ENCODE results near the gene PRSS12.

PRSS12 gene

DNA sequence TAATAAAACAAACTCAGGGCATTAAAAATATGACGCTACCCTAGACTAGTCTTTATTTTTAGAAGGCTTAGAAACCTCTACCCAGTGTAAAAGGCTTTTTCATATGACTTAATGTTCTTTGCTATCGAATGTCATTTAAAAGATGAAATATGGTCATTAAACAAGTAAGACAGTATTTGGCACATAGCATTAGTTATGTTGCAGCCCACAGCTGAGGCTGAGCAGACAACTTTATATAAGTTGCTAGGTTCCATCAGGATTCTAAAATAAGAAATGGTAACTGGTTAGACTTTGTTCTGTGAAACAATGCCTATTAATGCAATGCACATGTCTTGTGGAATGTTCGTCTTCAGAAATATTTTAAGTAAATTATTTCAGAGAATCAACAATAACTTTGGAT lies 10.4 kb upstream of the PRSS12 start:
- TF ChIP-seq, protein P1, sequence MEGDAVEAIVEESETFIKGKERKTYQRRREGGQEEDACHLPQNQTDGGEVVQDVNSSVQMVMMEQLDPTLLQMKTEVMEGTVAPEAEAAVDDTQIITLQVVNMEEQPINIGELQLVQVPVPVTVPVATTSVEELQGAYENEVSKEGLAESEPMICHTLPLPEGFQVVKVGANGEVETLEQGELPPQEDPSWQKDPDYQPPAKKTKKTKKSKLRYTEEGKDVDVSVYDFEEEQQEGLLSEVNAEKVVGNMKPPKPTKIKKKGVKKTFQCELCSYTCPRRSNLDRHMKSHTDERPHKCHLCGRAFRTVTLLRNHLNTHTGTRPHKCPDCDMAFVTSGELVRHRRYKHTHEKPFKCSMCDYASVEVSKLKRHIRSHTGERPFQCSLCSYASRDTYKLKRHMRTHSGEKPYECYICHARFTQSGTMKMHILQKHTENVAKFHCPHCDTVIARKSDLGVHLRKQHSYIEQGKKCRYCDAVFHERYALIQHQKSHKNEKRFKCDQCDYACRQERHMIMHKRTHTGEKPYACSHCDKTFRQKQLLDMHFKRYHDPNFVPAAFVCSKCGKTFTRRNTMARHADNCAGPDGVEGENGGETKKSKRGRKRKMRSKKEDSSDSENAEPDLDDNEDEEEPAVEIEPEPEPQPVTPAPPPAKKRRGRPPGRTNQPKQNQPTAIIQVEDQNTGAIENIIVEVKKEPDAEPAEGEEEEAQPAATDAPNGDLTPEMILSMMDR (IDR thresholded peaks at IDR 0.05; ENCODE audit: insufficient read depth, low read length, missing control alignments) = no peak
- POLR2A ChIA-PET = no interaction called here
- DNase-seq (ENCODE audit: low read depth, low spot score) = no peak
- CTCF ChIA-PET = interaction anchor here (10.1 kb wide), 1 partner anchor 9 kb away, joined by 135 read pairs; the partner anchor contains the start of gene PRSS12
- H3K4me3 ChIP-seq (ENCODE audit: low read depth, low read length) = no peak overlapping the region

GRCh38 chr4:118361192-118361591 lies 8.4 kb upstream of the PRSS12 start:
- TF ChIP-seq, protein P1 (IDR thresholded peaks at IDR 0.05; ENCODE audit: insufficient read depth, low read length, missing control alignments) = no peak
- DNase-seq (ENCODE audit: low read depth, low spot score) = no peak
- ChIA-PET CTCF (interaction anchor here (0.8 to 10.1 kb wide), 4 partner anchors 7 to 144 kb away, joined by 3 to 135 read pairs (median 4); partner anchors contain the start of gene PRSS12), POLR2A (interaction anchor here (0.5 kb wide), 1 partner anchor 593 kb away, joined by 3 read pairs; no protein-coding TSS in a partner anchor)
- no peak overlapping the region for H3K4me3 ChIP-seq (ENCODE audit: low read depth, low read length)

DNA sequence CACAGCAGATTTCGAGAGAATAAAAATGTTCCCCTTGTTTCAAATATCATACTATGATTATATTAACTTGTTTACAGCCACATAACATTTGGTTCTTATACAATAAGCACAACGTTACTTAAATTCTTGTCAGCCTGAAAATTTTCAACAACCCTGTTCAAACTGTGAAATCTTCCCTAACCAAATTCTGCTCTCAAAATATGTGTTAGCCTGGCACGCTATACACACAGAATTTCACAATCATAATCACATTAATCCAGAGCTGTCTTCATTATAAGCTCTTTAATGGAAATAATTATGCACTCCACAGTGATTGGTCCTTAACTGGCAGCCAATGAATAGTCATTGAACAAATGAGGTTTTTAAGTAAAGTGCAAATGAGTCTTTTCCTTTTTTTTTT lies 7.3 kb upstream of the PRSS12 start:
- TF ChIP-seq, protein P1 (IDR thresholded peaks at IDR 0.05; ENCODE audit: insufficient read depth, low read length, missing control alignments) = no peak
- H3K4me3 ChIP-seq (ENCODE audit: low read depth, low read length) = no peak overlapping the region
- CTCF ChIA-PET = interaction anchor here (10.1 kb wide), 1 partner anchor 6 kb away, joined by 135 read pairs; the partner anchor contains the start of gene PRSS12
- POLR2A ChIA-PET = no interaction called here
- no peak for DNase-seq (ENCODE audit: low read depth, low spot score)

DNA sequence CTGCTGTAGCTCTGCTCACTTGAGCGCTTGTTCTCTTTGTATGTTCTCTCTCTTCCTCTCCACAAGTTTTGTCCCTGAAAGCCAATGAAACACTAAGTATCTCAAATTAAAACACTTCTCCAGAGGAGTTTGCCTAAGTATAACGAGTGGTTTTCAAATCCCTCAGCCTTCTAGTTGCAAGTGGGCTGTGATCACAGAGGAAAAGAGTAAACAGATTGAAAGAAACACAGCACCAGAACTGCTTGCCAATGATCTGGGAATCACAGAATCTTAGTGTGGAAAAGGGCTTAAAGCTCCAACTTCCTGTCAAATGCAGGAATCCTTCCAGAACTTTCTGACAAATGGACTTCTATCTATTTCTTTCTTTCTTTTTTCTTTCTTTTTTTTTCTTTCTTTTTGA lies 4.8 kb upstream of the PRSS12 start:
- CTCF ChIA-PET = interaction anchor here (0.8 to 1.0 kb wide), 2 partner anchors 8 to 25 kb away, joined by 3 read pairs; no protein-coding TSS in a partner anchor
- TF ChIP-seq, protein P1 (IDR thresholded peaks at IDR 0.05; ENCODE audit: insufficient read depth, low read length, missing control alignments) = no peak
- no peak overlapping the region for H3K4me3 ChIP-seq (ENCODE audit: low read depth, low read length)
- POLR2A ChIA-PET = interaction anchor here (0.8 kb wide), 1 partner anchor 40 kb away, joined by 4 read pairs; no protein-coding TSS in a partner anchor
- DNase-seq (ENCODE audit: low read depth, low spot score) = no peak

DNA sequence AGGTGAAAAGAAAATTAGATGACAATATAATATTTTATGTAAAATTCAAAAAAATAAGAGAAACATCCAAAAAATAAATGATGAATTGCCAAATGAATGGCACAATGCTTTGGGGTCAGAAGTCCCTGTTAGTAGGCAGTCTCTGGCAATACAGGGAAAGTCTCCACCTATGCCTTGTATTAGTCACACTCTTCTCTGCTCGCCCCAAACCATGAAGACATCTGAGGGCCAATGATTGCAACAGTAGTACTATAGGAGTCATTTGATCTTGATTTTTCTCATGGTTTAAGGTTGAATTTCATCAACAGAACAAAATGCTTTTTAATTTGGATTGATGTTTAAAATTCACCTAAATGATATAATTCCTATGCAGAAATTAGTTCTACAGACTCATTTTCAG lies 3.9 kb upstream of the PRSS12 start:
- POLR2A ChIA-PET = no interaction called here
- CTCF ChIA-PET = interaction anchor here (1.0 to 7.2 kb wide), 3 partner anchors 8 to 18 kb away, joined by 3 to 145 read pairs (median 135); no protein-coding TSS in a partner anchor
- no peak for DNase-seq (ENCODE audit: low read depth, low spot score)
- TF ChIP-seq, protein P1 (IDR thresholded peaks at IDR 0.05; ENCODE audit: insufficient read depth, low read length, missing control alignments) = no peak
- no peak overlapping the region for H3K4me3 ChIP-seq (ENCODE audit: low read depth, low read length)

- ChIA-PET POLR2A (no interaction called here), CTCF (interaction anchor here (6.0 to 7.2 kb wide), 2 partner anchors 9 to 17 kb away, joined by 135 to 145 read pairs; no protein-coding TSS in a partner anchor)
- no peak overlapping the region for H3K4me3 ChIP-seq (ENCODE audit: low read depth, low read length)
- TF ChIP-seq, protein P1 (IDR thresholded peaks at IDR 0.05; ENCODE audit: insufficient read depth, low read length, missing control alignments) = no peak
- no peak for DNase-seq (ENCODE audit: low read depth, low spot score)
Observed at GRCh38 chr4:118356111-118356510, 3.3 kb upstream of the PRSS12 start.
